Epithelial cell of esophagus (primary cell): ENCODE measurements around the gene ABR.
"Not testable (repeated sequence)": the region's sequence is repeated elsewhere in the genome, so short reads cannot be mapped to it uniquely, and the experiment has no call there.

Experiments used
- DNase-seq: peaks from one replicate; pipeline ENCODE4 v3.0.0; 2010; ENCODE audit warnings: low read depth
- H3K4me3 ChIP-seq: 2 replicates; pipeline ENCODE4 v1.5.1; 2011; ENCODE audit warnings: mild to moderate bottlenecking, low read length, control low read depth
- TF ChIP-seq, protein P1 (sequence below): IDR thresholded peaks from 2 replicates; pipeline ENCODE4 v1.5.1; 2011; ENCODE audit warnings: low read depth, mild to moderate bottlenecking, low read length, control low read depth, inconsistent platforms; ENCODE audit not compliant: insufficient read depth; ENCODE audit errors: missing control alignments

The ABR gene

DNA sequence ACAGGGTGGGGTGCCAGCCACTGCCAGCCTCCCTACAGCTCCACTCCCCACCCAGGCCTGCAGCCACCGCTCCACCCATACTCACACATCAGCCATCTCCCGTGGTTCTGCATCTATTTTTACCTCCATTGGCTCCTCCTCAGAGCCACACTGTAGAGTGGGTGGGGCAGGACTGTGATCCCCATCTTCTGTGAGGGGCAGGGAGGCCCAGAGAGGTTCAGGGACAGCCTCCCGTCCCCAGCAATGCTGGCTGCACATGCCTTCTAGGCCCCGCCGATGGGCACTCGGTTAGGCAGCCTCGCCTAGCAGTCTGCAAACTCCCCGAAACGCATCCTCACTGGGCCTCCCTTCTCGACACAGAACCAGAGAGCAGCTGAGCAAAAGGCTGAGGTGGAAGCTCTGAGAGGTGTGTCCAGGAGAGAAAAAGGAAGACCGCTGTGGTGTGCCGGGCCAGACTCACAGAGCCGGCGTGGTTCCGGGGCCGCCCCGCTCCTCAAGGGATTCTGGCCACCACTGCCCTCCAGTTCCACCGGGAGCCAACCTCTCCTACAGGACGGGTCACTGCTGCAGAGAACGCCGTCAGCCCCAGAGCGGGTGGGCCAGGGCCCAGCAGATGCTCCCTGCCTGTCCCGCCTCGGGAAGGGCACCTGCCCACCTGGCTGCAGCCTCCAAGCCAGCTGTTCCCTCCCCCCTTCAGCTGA lies 71.9 kb downstream of the ABR start:
- DNase-seq: peak; percentile 23
- TF ChIP-seq, protein P1, sequence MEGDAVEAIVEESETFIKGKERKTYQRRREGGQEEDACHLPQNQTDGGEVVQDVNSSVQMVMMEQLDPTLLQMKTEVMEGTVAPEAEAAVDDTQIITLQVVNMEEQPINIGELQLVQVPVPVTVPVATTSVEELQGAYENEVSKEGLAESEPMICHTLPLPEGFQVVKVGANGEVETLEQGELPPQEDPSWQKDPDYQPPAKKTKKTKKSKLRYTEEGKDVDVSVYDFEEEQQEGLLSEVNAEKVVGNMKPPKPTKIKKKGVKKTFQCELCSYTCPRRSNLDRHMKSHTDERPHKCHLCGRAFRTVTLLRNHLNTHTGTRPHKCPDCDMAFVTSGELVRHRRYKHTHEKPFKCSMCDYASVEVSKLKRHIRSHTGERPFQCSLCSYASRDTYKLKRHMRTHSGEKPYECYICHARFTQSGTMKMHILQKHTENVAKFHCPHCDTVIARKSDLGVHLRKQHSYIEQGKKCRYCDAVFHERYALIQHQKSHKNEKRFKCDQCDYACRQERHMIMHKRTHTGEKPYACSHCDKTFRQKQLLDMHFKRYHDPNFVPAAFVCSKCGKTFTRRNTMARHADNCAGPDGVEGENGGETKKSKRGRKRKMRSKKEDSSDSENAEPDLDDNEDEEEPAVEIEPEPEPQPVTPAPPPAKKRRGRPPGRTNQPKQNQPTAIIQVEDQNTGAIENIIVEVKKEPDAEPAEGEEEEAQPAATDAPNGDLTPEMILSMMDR: no peak

DNA sequence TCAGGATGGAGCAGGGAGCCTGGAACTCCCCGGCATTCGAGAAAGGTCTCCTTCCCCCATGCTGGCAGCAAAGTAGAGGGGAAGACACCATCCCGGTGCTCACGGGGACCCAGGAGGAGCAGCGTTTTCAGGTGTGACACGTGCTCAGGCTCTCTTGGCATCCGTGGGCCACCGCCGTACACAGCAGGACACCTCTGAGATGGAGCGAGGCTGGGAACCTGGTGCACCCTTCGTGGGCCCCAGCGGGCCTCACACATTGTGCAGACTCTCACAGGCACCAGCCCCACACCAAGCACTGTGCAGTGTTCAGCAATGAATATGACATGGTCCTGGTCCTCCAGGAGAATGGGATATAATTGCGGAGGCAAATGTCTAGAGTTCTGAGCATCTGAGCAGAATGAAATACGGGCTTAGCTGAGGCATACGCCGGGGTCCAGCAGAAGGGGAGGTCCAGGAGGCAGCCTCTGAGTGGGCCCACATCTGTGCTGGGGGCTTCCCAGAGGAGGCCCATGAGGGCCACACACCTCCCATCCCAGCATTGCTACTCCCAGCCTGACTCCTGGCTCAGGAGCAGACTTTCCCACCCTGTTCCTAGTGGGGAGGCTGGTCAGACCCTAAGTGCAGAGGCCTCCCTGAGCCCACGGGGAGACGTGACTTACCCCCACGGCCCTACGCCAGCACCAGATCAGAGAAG lies 72.6 kb downstream of the ABR start:
- no peak for DNase-seq
- TF ChIP-seq, protein P1: no peak
- H3K4me3 ChIP-seq: no peak overlapping the region

More for the DNA sequence above, 71.9 kb downstream of the ABR start:
- peak overlapping the region; percentile 66 for H3K4me3 ChIP-seq

DNA sequence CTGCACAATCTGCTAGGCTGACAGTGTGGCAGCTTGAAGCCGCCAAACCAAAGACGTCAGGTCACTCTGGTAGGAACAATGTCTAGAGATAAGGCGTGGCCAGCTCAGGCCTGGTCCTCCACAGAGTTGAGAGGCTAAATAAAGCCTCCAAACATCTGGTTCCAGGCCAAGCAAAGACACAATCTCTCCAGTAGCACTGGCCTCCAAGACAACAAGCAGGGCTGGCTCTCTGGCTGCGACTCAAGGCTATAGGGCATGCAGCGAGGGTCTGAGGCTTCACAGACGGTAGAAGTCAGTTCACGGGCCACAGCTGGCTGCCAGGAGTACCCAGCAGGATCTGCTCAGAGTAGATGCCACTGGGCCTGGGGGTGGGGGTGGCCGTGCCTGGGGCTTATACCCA lies 75.6 kb downstream of the ABR start:
- no peak overlapping the region for H3K4me3 ChIP-seq
- no peak for DNase-seq
- TF ChIP-seq, protein P1: no peak

DNA sequence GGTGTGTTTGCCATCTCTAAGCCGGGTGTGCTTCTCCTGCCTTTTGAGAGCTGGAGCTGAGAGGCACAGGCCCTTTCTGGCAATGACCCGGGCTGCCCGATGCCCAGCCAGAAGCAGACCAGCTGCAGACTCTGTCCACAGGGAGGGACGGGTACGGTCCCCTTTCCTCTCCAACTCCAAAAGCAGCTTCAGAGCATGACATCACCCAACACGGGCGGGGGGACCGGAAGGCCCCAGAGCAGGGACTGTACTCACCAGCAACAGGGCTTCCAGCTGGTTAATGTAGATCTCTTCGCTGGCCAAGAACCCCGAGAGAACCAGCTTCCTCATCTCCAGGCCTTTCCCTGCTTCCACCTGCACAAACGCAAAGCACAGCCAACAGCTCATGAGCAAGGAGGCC lies 79.4 kb downstream of the ABR start:
- DNase-seq: no peak
- H3K4me3 ChIP-seq: no peak overlapping the region
- TF ChIP-seq, protein P1: no peak

DNA sequence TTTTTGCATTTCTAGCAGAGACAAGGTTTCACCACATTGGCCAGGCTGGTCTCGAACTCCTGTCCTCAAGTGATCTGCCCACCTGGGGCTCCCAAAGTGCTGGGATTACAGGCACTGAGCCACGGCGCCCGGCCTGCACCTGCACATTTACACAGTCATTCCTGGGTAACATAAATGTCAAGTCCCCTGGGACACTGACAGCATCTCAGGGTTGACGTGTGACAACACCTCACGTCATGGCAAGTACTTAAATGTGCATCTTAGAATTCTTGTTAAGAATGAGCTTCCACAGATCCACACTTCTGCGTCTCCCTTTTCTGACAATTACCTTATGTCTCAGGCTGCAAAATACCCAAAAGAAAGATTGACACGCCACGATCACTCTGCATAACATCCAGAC lies 80.5 kb downstream of the ABR start:
- no peak overlapping the region for H3K4me3 ChIP-seq
- no peak for DNase-seq
- TF ChIP-seq, protein P1: no peak

DNA sequence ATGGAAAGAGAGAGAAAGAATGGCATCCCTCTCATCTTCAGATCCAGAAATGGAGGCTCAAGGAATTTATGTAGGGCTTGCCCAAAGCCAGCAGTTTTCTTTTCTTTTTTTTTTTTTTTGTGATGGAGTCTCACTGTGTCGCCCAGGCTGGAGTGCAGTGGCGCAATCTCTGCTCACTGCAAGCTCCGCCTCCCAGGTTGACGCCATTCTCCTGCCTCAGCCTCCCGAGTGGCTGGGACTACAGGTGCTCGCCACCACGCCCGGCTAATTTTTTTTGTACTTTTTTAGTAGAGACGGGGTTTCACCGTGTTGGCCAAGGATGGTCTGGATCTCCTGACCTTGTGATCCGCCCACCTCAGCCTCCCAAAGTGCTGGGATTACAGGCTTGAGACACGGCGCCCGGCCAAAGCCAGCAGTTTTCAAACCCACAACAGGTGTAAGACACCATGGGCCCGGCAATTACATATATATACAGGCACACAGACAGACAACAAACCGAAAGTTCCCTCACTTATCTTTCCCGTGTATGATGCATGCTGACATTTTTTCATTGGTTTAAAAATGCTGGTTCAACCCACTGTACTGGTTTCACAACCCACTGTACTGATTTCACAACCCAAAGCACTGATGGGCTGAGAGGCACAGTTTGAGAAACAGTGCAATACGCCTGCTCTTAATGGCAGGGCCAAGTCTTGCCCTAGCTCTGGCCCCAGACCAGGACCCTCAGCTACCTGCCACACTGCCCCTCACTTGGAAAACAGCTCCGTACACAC lies 81.6 kb downstream of the ABR start:
- H3K4me3 ChIP-seq: not testable (repeated sequence)
- DNase-seq: peak; percentile 78

DNA sequence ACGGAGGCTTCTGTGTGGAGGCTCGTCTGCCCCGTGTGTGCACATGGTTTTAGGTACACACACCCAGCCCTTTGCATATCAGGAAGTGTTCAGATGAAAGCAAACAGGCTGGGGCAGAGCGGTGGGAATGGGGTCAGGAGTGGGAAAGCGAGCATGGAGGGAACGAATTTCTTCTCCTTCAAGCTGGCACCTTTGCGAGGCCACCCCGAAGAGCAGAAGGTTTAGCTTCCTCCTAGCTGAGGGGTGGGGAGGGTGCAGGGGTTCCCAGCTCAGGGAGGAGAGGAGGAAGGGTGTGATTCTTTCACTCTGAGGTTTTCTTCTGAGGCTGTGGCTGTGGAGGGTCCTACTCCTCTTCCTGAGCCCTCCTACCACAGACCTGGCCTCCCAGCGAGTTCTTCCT lies 83.6 kb downstream of the ABR start:
- no peak overlapping the region for H3K4me3 ChIP-seq
- TF ChIP-seq, protein P1: no peak
- no peak for DNase-seq
